Glomerular visceral epithelial cell (primary cell): ENCODE data around the gene C12orf42.
"Not testable (repeated sequence)": the region's sequence is repeated elsewhere in the genome, so short reads cannot be mapped to it uniquely, and the experiment has no call there.

Experiments
- DNase-seq: peaks from one replicate; pipeline ENCODE4 v3.0.0-alpha.2; 2016; ENCODE audit errors: extremely low spot score

The C12orf42 gene

GRCh38 chr12:103494734-103495468 lies 867 bp downstream of the C12orf42 start:
- DNase-seq: no peak

DNA sequence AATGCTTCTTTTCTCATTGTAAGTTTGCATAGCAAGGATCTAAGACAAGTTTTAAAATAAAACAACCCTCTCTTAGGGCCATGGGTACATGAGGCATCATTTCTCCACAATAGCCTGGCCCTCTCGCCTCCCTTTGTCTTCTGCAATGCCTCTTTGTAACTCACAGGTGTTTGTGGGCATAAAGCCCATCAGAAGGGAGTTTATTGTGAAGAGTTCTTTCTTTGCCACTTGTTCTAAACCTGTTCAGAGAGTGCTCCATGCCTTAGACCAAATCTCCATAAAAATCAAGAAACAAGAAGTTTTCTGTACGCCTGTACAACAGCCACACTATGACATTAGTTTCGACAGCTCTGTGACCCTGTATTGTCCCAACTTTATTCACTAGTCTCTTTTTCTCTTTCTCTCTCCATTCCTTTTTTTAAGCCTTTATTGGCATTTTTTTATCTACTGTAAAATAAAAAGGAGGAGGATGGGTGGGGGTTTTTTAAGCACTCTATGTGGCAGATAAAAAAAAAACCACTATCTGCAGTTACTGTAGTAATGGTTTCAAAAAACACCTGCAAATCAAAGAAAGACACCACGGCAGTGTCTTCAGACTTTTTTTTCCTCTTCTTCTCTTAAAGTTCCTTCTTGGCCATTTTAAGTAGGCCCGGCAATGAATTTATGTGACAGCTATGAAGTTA lies 1.6 kb downstream of the C12orf42 start:
- DNase-seq: no peak

DNA sequence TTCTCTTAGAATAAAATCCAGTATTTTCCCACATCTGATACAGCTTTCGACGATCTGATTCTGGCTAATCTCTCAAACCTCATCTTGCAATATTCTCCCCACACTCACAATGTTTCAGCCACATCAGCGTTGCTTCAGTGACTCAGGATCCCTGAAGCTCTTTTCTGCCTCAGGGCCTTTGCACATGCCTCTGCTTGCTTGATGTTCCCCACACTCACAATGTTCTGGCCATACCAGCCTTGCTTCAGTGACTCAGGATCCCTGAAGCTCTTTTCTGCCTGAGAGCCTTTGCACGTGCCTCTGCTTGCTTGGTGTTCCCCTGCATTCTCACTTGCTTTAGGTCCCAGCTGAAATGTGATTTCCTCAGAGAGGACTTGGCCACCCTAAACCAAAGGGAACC lies 2.6 kb downstream of the C12orf42 start:
- no peak for DNase-seq

DNA sequence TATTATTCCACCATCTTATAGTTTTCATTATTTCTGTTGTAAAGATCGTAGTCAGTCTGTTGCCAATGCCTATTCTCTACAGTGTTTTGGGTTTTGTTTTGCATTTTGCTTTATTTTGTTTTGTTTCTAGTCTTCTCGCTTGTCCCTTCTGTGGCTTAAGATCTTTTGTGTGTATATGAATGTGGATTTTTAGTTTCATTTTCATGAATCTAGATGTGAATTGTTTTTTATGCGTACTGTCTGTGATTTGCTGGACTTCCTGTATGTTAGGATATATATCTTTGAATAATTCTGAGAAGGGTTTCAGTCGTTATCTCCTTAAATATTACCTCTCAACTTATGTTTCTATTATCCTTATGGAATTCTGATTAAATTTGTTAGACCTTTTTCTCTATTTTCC lies 13.4 kb downstream of the C12orf42 start:
- DNase-seq: no peak

DNA sequence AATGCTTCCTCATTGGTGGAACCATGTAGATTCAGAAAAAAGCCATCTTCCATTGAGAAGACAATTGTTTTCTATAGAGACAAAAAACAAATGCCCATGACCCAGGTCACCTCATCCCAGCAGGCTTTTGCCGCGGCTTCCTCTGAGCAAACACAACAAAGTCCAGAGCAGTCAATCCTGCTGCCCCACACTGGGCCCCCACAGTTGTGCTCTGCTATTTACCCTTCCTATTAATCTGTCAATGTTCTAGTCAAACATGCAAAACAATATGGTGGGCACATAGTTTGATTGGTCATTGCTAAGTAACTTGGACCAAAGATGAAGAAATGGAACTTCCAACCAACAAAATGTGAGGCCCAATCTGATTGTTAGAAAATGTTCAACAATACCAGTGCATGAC lies 20.7 kb downstream of the C12orf42 start:
- DNase-seq: no peak

DNA sequence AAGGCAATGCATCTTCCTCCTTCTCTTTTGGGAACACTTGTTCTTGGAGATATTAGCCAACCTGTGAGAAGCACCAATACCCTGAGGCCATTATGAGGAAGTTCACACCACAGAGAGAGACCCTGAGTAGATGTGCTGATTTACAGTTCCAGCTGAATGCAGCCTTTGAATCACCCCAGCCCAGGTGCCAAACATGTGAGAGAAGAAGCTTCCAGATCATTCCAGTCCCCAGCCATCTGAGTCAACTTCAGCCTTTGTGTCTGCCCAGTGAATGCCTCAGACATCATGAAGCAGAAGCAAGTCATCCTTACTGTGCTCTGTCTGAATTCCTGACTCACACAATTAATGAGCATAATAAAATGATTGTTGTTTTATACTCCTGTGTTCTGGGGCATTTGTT lies 25.1 kb downstream of the C12orf42 start:
- no peak for DNase-seq

GRCh38 chr12:103469719-103470118 lies 26.0 kb downstream of the C12orf42 start:
- no peak for DNase-seq

- no peak for DNase-seq
Measured at GRCh38 chr12:103468837-103469236, 26.9 kb downstream of the C12orf42 start.

DNA sequence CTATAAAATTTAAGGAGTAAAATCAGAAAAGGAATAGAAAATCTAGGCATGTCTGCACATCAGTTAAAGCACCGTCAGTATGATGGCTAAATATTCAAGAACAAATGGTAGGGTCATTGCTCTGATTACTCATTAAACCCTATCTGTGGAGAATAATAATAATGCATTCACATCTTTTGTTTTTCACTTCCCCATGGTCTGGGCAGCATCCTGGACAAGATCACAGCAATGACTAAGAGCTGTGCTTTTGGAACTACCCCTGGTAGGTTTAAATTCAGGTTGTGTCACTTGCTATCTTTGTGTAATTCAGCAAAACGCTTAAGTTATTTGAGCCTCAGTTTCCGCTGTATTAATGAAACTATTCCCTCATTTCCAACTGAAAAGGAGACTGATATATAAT lies 33.1 kb downstream of the C12orf42 start:
- DNase-seq: no peak

DNA sequence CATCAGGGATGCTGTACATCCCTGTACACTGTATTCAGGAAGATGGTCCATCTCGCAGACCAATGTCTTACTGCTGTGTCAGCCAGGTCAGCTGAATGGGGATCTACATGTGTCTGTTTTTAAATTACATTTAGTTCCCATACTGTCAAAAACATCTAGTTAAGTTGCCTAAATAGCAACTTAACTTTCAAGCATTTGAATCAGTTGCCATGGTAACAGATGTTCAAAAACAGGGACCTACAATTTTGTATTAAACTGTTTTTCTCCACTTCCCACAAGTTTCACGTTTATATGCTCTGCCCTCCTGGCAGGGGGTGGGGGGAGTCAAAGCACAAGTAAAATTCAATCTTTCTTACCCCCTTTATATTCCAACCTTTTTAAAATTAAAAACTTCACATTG lies 38.3 kb downstream of the C12orf42 start:
- no peak for DNase-seq

GRCh38 chr12:103456006-103456405 lies 39.8 kb downstream of the C12orf42 start:
- DNase-seq: no peak

GRCh38 chr12:103455020-103455763 lies 40.6 kb downstream of the C12orf42 start:
- DNase-seq: no peak

DNA sequence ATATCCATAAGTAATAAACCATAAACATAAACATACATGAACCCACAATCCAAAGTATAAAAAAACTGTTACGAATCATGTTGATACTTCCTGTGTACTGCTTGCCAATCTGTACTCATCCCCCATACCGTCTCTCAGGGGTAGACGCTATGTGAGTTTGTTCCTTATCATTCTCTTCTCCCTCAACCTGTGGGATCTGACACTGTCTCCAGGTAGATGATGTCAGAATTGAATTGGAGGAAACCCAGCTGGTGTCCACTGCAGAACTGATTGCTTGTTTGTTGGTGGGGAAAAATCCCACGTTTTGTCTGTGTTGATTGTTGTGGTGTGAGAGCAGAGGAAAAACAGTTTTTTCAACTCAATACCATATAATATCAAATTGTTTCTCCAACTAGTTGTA lies 50.8 kb downstream of the C12orf42 start:
- no peak for DNase-seq

DNA sequence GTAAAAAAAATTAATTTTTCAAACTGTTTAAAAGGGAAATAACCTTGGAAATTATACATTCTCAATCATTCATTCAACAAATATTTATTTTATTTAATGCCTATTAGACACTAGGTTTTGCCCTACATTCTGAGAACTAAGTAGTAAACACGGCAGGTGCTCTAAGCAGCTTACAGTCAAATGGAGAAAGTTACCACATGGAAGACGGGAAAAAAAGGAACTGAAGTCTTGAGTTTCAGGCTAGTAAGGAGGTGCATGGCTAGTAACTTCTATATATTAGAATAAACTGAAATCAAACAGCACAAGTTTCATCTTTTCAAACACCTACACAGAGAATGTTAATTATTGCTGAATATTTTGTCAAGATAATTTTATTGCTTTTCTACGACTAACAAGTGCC lies 52.9 kb downstream of the C12orf42 start:
- no peak for DNase-seq

GRCh38 chr12:103442182-103442555 lies 53.6 kb downstream of the C12orf42 start:
- no peak for DNase-seq

DNA sequence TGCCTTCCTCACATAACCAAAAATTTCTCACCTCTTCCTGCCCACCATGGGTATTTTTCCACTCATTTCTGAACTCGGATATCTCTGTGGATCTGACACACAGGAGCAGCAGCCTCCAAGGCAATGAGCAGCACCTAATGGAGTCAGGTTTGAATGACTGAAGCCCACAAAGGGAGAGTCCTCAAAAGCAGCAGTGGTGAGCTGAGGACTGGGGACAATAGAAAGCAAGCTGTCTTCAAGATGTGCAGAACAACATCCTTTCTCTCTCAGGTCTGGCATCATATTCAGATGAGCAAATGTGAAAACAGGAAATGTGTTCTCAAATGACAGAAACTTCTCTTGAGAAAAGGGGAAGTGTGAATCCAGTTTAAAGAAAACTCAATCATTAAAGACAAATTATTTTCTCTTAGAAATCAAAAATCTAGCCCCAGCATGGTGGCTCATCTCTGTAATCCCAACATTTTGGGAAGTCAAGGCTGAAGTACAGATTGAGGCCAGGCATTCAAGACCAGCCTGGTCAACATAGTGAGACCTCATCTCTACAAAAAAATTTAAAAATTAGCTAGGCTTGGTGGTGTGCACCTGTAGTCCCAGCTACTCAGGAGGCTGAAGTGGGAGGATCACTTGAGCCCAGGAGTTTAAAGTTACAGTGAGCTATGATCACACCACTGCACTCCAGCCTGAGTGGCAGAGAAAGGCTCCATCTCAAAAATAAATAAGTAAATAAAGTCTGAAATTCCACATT lies 54.2 kb downstream of the C12orf42 start:
- no peak for DNase-seq

DNA sequence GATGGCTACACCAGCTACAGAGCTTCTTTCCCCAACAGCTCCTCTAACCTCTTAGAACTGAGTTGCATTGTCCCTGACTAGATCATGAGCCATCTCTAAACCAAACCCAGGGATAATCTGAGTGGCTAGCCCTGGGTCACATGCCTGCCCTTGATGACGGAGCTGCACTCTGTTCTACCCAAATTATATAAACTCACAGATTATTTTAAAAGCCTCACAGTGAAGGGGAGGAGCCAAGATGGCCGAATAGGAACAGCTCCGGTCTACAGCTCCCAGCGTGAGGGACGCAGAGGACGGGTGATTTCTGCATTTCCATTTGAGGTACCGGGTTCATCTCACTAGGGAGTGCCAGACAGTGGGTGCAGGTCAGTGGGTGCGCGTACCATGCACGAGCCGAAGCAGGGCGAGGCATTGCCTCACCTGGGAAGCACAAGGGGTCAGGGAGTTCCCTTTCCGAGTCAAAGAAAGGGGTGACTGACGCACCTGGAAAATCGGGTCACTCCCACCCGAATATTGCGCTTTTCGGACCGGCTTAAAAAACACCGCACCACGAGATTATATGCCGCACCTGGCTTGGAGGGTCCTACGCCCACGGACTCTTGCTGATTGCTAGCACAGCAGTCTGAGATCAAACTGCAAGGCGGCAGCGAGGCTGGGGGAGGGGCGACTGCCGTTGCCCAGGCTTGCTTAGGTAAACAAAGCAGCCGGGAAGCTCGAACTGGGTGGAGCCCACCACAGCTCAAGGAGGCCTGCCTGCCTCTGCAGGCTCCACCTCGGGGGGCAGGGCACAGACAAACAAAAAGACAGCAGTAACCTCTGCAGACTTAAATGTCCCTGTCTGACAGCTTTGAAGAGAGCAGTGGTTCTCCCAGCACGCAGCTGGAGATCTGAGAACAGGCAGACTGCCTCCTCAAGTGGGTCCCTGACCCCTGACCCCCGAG lies 61.3 kb downstream of the C12orf42 start:
- not testable (repeated sequence) for DNase-seq

DNA sequence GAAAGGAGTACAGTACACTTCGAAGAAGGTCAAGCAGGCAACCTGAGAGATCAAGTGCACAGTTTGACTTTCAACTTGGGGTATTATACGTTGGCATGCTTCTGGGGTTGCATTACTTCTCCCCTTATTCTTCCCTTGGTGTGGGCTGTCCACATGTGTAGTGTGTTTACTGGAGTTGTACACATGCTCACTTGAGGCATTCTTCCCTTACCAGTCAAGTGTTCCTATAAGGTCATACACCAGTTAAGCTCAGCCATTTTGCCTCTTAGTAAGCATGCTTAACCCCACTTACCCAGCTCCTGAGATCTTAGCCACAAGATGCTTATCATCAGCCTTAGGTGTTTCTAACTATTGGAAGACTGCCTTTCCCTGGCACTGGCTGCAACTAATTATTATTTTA lies 63.8 kb downstream of the C12orf42 start:
- DNase-seq: no peak

DNA sequence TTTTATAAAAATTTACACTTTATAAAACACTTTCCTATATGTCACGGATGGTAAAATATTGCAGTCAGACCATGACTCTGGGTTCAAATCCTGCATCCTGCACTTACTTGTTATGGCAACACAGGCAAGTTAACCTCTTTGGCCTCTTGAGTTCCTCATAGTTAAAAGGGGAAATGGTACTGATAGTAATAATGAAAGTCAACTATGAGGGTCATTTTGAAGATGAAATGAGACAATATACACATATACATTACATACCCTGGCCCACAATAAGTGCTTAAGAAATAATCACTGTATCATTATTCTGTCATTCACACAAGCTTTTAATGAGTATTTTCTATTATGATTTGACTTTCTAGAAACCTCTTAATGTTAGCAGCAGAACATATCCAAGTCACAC lies 64.4 kb downstream of the C12orf42 start:
- DNase-seq: no peak

DNA sequence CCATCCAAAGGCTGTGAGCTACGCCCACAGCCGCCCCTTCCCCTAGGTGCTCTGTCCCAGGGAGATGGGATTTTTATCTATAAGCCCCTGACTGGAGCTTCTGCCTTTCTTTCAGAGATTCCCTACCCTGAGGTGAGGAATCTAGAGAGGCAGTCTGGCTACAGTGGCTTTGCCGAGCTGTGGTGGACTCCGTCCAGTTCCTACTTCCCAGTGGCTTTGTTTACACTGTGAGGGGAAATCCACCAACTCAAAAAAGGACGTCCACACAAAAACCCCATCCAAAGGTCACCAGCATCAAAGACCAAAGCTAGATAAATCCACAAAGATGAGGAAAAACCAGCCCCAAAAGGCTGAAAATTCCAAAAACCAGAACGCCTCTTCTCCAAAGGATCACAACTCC lies 70.1 kb downstream of the C12orf42 start:
- DNase-seq: not testable (repeated sequence)
